ENCODE measurements around the gene TBL1X.

TBL1X gene

DNA sequence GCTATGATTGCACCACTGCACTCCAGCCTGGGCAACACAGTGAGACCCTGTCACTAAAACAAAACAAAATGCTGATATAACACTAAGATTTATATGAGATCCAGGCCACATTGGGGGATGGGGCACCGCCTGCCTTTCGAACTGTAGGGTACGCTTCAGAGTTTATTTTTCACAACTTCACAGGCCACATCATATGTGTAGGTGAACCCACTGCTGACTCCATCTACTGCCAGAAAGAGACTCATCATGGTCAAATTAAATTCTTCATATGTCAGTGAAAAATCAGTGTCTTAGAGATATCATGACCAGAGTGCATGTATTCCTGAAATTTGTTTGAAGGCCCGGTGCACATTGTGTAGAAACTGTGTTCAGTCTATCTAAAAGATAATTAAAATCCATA is 178.9 kb downstream of the TBL1X start:
- no peak overlapping the region for H3K4me3 ChIP-seq (ENCODE audit: low read depth, low read length)
- no peak overlapping the region for H2AFZ ChIP-seq (ENCODE audit: low read length, unreplicated experiment)
- H3K79me2 ChIP-seq (ENCODE audit: control insufficient read depth, insufficient read depth, low read length, unreplicated experiment), result no peaks in the 10 kb centered on the region
- no peaks in the 10 kb centered on the region for H3K27me3 ChIP-seq (ENCODE audit: insufficient read depth, low read length)
- H3K36me3 ChIP-seq (ENCODE audit: insufficient read depth, low read length), result no peaks in the 10 kb centered on the region
- H3K27ac ChIP-seq (ENCODE audit: low read depth, low read length), result no peak overlapping the region
- no peaks in the 10 kb centered on the region for H3K4me1 ChIP-seq (ENCODE audit: control insufficient read depth, insufficient read depth, low read length, unreplicated experiment)

DNA sequence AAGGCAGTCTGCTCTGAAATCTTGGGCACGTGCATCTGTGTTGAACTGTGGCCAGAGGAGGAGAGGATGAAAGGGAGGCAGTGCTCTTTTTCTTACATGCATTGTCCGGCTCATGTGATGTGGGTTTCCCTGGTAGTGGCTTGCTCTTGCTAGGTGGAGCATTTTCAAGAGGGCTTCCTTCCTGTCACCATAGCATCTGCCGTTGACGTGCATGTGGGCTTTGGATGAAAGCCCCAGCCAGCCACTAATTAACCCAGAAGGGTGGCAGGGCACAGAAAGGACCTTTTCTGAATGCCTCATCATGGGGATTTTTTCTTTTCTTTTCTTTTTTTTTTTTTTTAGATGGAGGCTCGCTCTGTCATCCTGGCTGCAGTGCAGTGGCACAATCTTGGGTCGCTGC is 179.5 kb downstream of the TBL1X start:
- Histone ChIP-seq H3K4me1 (ENCODE audit: control insufficient read depth, insufficient read depth, low read length, unreplicated experiment) (no peaks in the 10 kb centered on the region), H3K27me3 (ENCODE audit: insufficient read depth, low read length) (no peaks in the 10 kb centered on the region), H2AFZ (ENCODE audit: low read length, unreplicated experiment) (no peak overlapping the region), H3K4me3 (ENCODE audit: low read depth, low read length) (no peak overlapping the region), H3K27ac (ENCODE audit: low read depth, low read length) (no peak overlapping the region), H3K79me2 (ENCODE audit: control insufficient read depth, insufficient read depth, low read length, unreplicated experiment) (no peaks in the 10 kb centered on the region), H3K36me3 (ENCODE audit: insufficient read depth, low read length) (no peaks in the 10 kb centered on the region)

- peaks cover 6% of the 10 kb centered on the region for H3K4me1 ChIP-seq (ENCODE audit: control insufficient read depth, insufficient read depth, low read length, unreplicated experiment)
- no peaks in the 10 kb centered on the region for H3K79me2 ChIP-seq (ENCODE audit: control insufficient read depth, insufficient read depth, low read length, unreplicated experiment)
- no peaks in the 10 kb centered on the region for H3K36me3 ChIP-seq (ENCODE audit: insufficient read depth, low read length)
- H3K27ac ChIP-seq (ENCODE audit: low read depth, low read length), result no peak overlapping the region
- no peak overlapping the region for H3K4me3 ChIP-seq (ENCODE audit: low read depth, low read length)
- H2AFZ ChIP-seq (ENCODE audit: low read length, unreplicated experiment), result no peak overlapping the region
- no peaks in the 10 kb centered on the region for H3K27me3 ChIP-seq (ENCODE audit: insufficient read depth, low read length)
Observed at GRCh38 chrX:9646471-9647224, 181.8 kb downstream of the TBL1X start.

- Histone ChIP-seq H3K4me1 (ENCODE audit: control insufficient read depth, insufficient read depth, low read length, unreplicated experiment) (peaks cover 6% of the 10 kb centered on the region), H3K36me3 (ENCODE audit: insufficient read depth, low read length) (no peaks in the 10 kb centered on the region), H3K79me2 (ENCODE audit: control insufficient read depth, insufficient read depth, low read length, unreplicated experiment) (no peaks in the 10 kb centered on the region), H3K27ac (ENCODE audit: low read depth, low read length) (no peak overlapping the region), H3K4me3 (ENCODE audit: low read depth, low read length) (no peak overlapping the region), H3K27me3 (ENCODE audit: insufficient read depth, low read length) (no peaks in the 10 kb centered on the region), H2AFZ (ENCODE audit: low read length, unreplicated experiment) (no peak overlapping the region)
Observed at GRCh38 chrX:9647431-9647830, 182.6 kb downstream of the TBL1X start.

DNA sequence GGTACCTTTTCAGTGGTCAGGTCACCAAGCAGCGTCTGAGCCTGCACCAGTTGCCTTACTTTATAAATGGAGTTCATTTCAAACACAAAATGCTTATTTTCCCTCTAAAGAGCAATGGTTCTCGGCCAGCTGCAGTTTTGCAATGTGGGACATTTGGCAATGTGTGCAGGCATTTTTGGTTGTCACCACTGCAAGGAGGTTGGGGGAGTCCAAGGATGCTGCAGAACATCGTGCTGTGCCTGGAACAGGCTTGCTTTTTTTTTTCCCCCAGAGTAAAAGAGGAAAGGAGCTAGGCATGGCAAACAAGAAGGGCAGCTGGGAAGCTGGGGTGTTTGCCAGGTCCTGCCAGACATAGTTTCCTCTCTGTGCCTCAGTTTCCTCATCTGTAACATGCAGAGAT is 185.2 kb downstream of the TBL1X start:
- Histone ChIP-seq H3K79me2 (ENCODE audit: control insufficient read depth, insufficient read depth, low read length, unreplicated experiment) (no peaks in the 10 kb centered on the region), H3K27ac (ENCODE audit: low read depth, low read length) (no peak overlapping the region), H3K36me3 (ENCODE audit: insufficient read depth, low read length) (no peaks in the 10 kb centered on the region)

DNA sequence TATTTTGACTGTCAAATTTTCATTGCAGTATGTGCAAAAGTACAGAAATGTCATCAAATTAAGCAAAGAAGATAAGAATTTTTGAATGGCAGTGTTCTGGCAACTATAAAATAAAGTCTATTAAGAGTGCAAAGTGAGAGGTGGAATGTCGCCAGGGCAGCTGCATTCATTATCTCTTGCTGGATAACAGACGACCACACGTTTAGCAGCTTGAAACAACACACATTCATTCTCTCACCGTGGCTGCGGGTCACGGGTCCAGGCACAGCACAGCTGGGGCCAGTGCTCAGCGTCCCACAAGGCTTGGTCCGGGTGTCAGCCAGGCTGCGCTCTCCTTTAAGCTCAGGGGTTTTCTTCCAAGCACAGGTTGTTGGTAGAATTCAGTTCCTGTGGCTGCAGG is 186.9 kb downstream of the TBL1X start:
- Histone ChIP-seq H3K4me3 (ENCODE audit: low read depth, low read length) (no peak overlapping the region), H3K4me1 (ENCODE audit: control insufficient read depth, insufficient read depth, low read length, unreplicated experiment) (peaks cover 6% of the 10 kb centered on the region), H2AFZ (ENCODE audit: low read length, unreplicated experiment) (no peak overlapping the region), H3K27ac (ENCODE audit: low read depth, low read length) (no peak overlapping the region), H3K27me3 (ENCODE audit: insufficient read depth, low read length) (no peaks in the 10 kb centered on the region), H3K36me3 (ENCODE audit: insufficient read depth, low read length) (no peaks in the 10 kb centered on the region), H3K79me2 (ENCODE audit: control insufficient read depth, insufficient read depth, low read length, unreplicated experiment) (no peaks in the 10 kb centered on the region)

More for the DNA sequence above, 185.2 kb downstream of the TBL1X start:
- H3K4me3 ChIP-seq (ENCODE audit: low read depth, low read length), result no peak overlapping the region
- no peak overlapping the region for H2AFZ ChIP-seq (ENCODE audit: low read length, unreplicated experiment)
- peaks cover 6% of the 10 kb centered on the region for H3K4me1 ChIP-seq (ENCODE audit: control insufficient read depth, insufficient read depth, low read length, unreplicated experiment)
- H3K27me3 ChIP-seq (ENCODE audit: insufficient read depth, low read length), result no peaks in the 10 kb centered on the region

DNA sequence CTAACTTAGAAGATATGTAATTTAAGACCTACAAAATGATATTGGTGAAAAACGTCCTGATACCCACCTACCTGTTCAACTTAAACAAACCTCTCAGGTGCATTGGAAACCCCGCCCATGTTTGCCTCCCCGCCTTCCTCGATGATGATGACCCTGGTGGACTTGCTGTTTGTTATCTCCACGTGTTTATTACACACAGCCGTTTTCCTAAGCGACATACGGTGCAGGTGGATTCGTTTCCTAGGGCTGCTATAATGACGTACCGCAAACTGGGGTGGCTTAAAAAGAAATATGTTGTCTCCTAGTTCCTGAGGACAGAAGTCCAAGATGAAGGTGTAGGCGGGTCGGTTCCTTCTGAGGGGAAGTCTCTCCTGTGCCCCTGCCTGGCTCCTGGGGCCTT is 190.1 kb downstream of the TBL1X start:
- Histone ChIP-seq H3K79me2 (ENCODE audit: control insufficient read depth, insufficient read depth, low read length, unreplicated experiment) (no peaks in the 10 kb centered on the region), H2AFZ (ENCODE audit: low read length, unreplicated experiment) (no peak overlapping the region), H3K27me3 (ENCODE audit: insufficient read depth, low read length) (no peaks in the 10 kb centered on the region), H3K36me3 (ENCODE audit: insufficient read depth, low read length) (no peaks in the 10 kb centered on the region), H3K4me3 (ENCODE audit: low read depth, low read length) (no peak overlapping the region), H3K4me1 (ENCODE audit: control insufficient read depth, insufficient read depth, low read length, unreplicated experiment) (peaks cover 6% of the 10 kb centered on the region), H3K27ac (ENCODE audit: low read depth, low read length) (no peak overlapping the region)

- no peaks in the 10 kb centered on the region for H3K4me1 ChIP-seq (ENCODE audit: control insufficient read depth, insufficient read depth, low read length, unreplicated experiment)
- H3K79me2 ChIP-seq (ENCODE audit: control insufficient read depth, insufficient read depth, low read length, unreplicated experiment), result no peaks in the 10 kb centered on the region
- no peak overlapping the region for H3K4me3 ChIP-seq (ENCODE audit: low read depth, low read length)
- no peak overlapping the region for H3K27ac ChIP-seq (ENCODE audit: low read depth, low read length)
- no peaks in the 10 kb centered on the region for H3K27me3 ChIP-seq (ENCODE audit: insufficient read depth, low read length)
- H3K36me3 ChIP-seq (ENCODE audit: insufficient read depth, low read length), result no peaks in the 10 kb centered on the region
- no peak overlapping the region for H2AFZ ChIP-seq (ENCODE audit: low read length, unreplicated experiment)
Observed at GRCh38 chrX:9656277-9656676, 191.4 kb downstream of the TBL1X start.

- Histone ChIP-seq H3K79me2 (ENCODE audit: control insufficient read depth, insufficient read depth, low read length, unreplicated experiment) (no peaks in the 10 kb centered on the region), H3K27ac (ENCODE audit: low read depth, low read length) (no peak overlapping the region), H3K4me1 (ENCODE audit: control insufficient read depth, insufficient read depth, low read length, unreplicated experiment) (no peaks in the 10 kb centered on the region), H3K27me3 (ENCODE audit: insufficient read depth, low read length) (no peaks in the 10 kb centered on the region), H3K4me3 (ENCODE audit: low read depth, low read length) (no peak overlapping the region), H2AFZ (ENCODE audit: low read length, unreplicated experiment) (no peak overlapping the region), H3K36me3 (ENCODE audit: insufficient read depth, low read length) (no peaks in the 10 kb centered on the region)
Observed at GRCh38 chrX:9656871-9657270, 192.0 kb downstream of the TBL1X start.

GRCh38 chrX:9657590-9658256 is 192.9 kb downstream of the TBL1X start:
- H3K4me1 ChIP-seq (ENCODE audit: control insufficient read depth, insufficient read depth, low read length, unreplicated experiment), result no peaks in the 10 kb centered on the region
- H2AFZ ChIP-seq (ENCODE audit: low read length, unreplicated experiment), result no peak overlapping the region
- no peaks in the 10 kb centered on the region for H3K27me3 ChIP-seq (ENCODE audit: insufficient read depth, low read length)
- H3K27ac ChIP-seq (ENCODE audit: low read depth, low read length), result no peak overlapping the region
- H3K79me2 ChIP-seq (ENCODE audit: control insufficient read depth, insufficient read depth, low read length, unreplicated experiment), result no peaks in the 10 kb centered on the region
- H3K36me3 ChIP-seq (ENCODE audit: insufficient read depth, low read length), result no peaks in the 10 kb centered on the region
- H3K4me3 ChIP-seq (ENCODE audit: low read depth, low read length), result no peak overlapping the region

DNA sequence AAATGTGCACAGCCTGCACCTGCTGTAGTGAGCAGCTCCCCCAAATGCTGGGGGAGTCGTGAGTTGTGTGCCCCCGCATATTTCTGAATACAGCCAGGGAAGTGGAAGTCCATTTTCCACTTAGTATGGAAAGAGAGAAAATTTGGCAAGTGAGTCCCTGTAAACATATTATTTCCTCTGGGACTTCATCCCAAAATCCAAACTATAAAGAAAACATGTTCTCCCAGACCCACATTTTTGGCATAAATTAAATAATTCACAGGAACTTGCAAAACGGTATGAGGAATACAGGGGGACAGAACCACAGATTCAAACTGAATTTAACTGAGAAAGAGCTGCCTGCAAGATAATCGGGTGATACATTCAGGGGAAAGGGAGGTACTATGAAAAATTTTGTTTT is 193.6 kb downstream of the TBL1X start:
- Histone ChIP-seq H3K36me3 (ENCODE audit: insufficient read depth, low read length) (no peaks in the 10 kb centered on the region), H3K27ac (ENCODE audit: low read depth, low read length) (no peak overlapping the region), H3K27me3 (ENCODE audit: insufficient read depth, low read length) (no peaks in the 10 kb centered on the region), H3K79me2 (ENCODE audit: control insufficient read depth, insufficient read depth, low read length, unreplicated experiment) (no peaks in the 10 kb centered on the region), H3K4me3 (ENCODE audit: low read depth, low read length) (no peak overlapping the region), H3K4me1 (ENCODE audit: control insufficient read depth, insufficient read depth, low read length, unreplicated experiment) (no peaks in the 10 kb centered on the region), H2AFZ (ENCODE audit: low read length, unreplicated experiment) (no peak overlapping the region)
